CD14-positive monocyte (primary cell): ENCODE results near the gene CES2. TPM values are rescaled to one million over a fixed set of nuclear protein-coding genes. Genes with fewer than 3 reads are reported as not detected.
"Not testable (repeated sequence)": the region's sequence is repeated elsewhere in the genome, so short reads cannot be mapped to it uniquely, and the experiment has no call there.

Source experiments
- DNase-seq, 3 donors: peaks; one replicate each; pipeline ENCODE4 v3.0.0-alpha.2; 2011 to 2022
- H2AFZ ChIP-seq: 2 replicates; pipeline ENCODE4 v1.6.0; 2012; ENCODE audit warnings: mild to moderate bottlenecking, low read depth, low read length, inconsistent platforms; ENCODE audit not compliant: insufficient read depth, poor library complexity, severe bottlenecking
- H3K27ac ChIP-seq, 2 donors: 1 replicate in 1 of 2; 2 replicates in 1 of 2; pipeline ENCODE4 v1.5.1; 2012 to 2013; ENCODE audit warnings: low read length in 2 of 2, control low read depth in 1 of 2, inconsistent platforms in 1 of 2, low read depth in 1 of 2, mild to moderate bottlenecking in 1 of 2
- H3K27me3 ChIP-seq, 2 donors: one replicate each; pipeline versions ENCODE4 v1.6.0 to v1.6.1; 2011 to 2013; ENCODE audit warnings: low read length in 2 of 2; ENCODE audit not compliant: control insufficient read depth in 2 of 2, insufficient read depth in 2 of 2
- H3K36me3 ChIP-seq, 2 donors: replicated peaks in 1 of 2; 1 replicate in 1 of 2; 2 replicates in 1 of 2; pipeline versions ENCODE4 v1.5.1 to v1.6.1; 2012 to 2013; ENCODE audit warnings: low read length in 2 of 2, control low read depth in 1 of 2, inconsistent platforms in 1 of 2, mild to moderate bottlenecking in 1 of 2; ENCODE audit not compliant: insufficient read depth in 2 of 2, control insufficient read depth in 1 of 2
- H3K4me1 ChIP-seq, 2 donors: 1 replicate in 1 of 2; 2 replicates in 1 of 2; pipeline versions ENCODE4 v1.5.1 to v1.6.1; 2012 to 2013; ENCODE audit warnings: low read length in 2 of 2, control low read depth in 1 of 2, inconsistent platforms in 1 of 2, mild to moderate bottlenecking in 1 of 2, moderate library complexity in 1 of 2; ENCODE audit not compliant: insufficient read depth in 2 of 2, control insufficient read depth in 1 of 2
- H3K4me2 ChIP-seq: replicated peaks from 2 replicates; pipeline ENCODE3; 2012; ENCODE audit warnings: low read length, moderate library complexity, mild to moderate bottlenecking; ENCODE audit not compliant: poor library complexity, severe bottlenecking; ENCODE audit errors: extremely low read depth
- H3K4me3 ChIP-seq, 3 experiments: fragments of 200-600 bp in 1 of 3; sonication (generic) in 1 of 3; replicated peaks in 1 of 3; 1 replicate in 2 of 3; 2 replicates in 1 of 3; pipeline ENCODE4 v1.5.1; 2011 to 2013; ENCODE audit warnings: low read length in 3 of 3, mild to moderate bottlenecking in 3 of 3, control low read depth in 2 of 3, low read depth in 2 of 3, inconsistent platforms in 1 of 3, moderate library complexity in 1 of 3
- H3K79me2 ChIP-seq: 2 replicates; pipeline ENCODE4 v1.6.0; 2012; ENCODE audit warnings: mild to moderate bottlenecking, control low read depth, inconsistent platforms, low read length, moderate library complexity; ENCODE audit not compliant: insufficient read depth
- H3K9ac ChIP-seq: 2 replicates; pipeline ENCODE4 v1.6.0; 2017; ENCODE audit warnings: low read length, mild to moderate bottlenecking; ENCODE audit not compliant: insufficient read depth, poor library complexity, severe bottlenecking
- H3K9me3 ChIP-seq, 2 donors: replicated peaks in 1 of 2; 1 replicate in 1 of 2; 2 replicates in 1 of 2; pipeline versions ENCODE4 v1.5.1 to v1.6.1; 2012 to 2013; ENCODE audit warnings: low read length in 2 of 2, control low read depth in 1 of 2; ENCODE audit not compliant: control insufficient read depth in 1 of 2, insufficient read depth in 1 of 2
- H4K20me1 ChIP-seq: 2 replicates; pipeline ENCODE4 v1.6.0; 2012; ENCODE audit warnings: mild to moderate bottlenecking, low read length, control low read depth, moderate library complexity; ENCODE audit not compliant: insufficient read depth
- H3K27ac Mint-ChIP-seq, 7 donors: one replicate each; pipeline ENCODE4 v1.8.0; 2020; ENCODE audit warnings: mild to moderate bottlenecking in 7 of 7, mixed read lengths in 7 of 7, moderate library complexity in 6 of 7, inconsistent platforms in 2 of 7
- H3K27me3 Mint-ChIP-seq, 3 donors: one replicate each; pipeline ENCODE4 v1.8.0; 2021 to 2022; ENCODE audit warnings: low read depth in 3 of 3, mild to moderate bottlenecking in 3 of 3, mixed read lengths in 3 of 3, moderate library complexity in 3 of 3, inconsistent platforms in 1 of 3
- H3K36me3 Mint-ChIP-seq, 2 donors: one replicate each; pipeline ENCODE4 v1.8.0; 2020; ENCODE audit warnings: mixed read lengths in 2 of 2, inconsistent platforms in 1 of 2, mild to moderate bottlenecking in 1 of 2
- H3K4me1 Mint-ChIP-seq: one replicate; pipeline ENCODE4 v1.8.0; 2020; ENCODE audit warnings: mild to moderate bottlenecking, mixed read lengths
- H3K4me3 Mint-ChIP-seq, 2 donors: one replicate each; pipeline ENCODE4 v1.8.0; 2020; ENCODE audit warnings: mild to moderate bottlenecking in 2 of 2, mixed read lengths in 2 of 2, moderate library complexity in 1 of 2
- H3K9me3 Mint-ChIP-seq, 7 donors: one replicate each; pipeline ENCODE4 v1.8.0; 2020 to 2022; ENCODE audit warnings: mixed read lengths in 7 of 7, mild to moderate bottlenecking in 6 of 7, moderate library complexity in 6 of 7, inconsistent platforms in 2 of 7
- WGBS: methylation state at CpG from one replicate; pipeline ENCODE4 v1.1.5; 2013; ENCODE audit warnings: missing lambda C conversion rate; ENCODE audit not compliant: insufficient coverage; 5-methylcytosine and 5-hydroxymethylcytosine counted together
- intact Hi-C, 2 donors: fragments of 100-400 bp; cut with micrococcal nuclease; formaldehyde crosslinking; loops; one replicate each; pipeline versions ENCODE4 v1.15.0 to v1.15.1; 2023
- polyA plus RNA-seq, 3 donors: library from polyadenylated mRNA; depleted of rRNA in 1 of 3; unstranded in 2 of 3; stranded (reverse) in 1 of 3; fragments of 300-500 nt in 2 of 3; fragments of >200 nt in 1 of 3; fragmentation: Illumina TruSeq in 2 of 3; gene quantifications; 1 replicate in 2 of 3; 2 replicates in 1 of 3; pipeline ENCODE4 v1.2.3, GENCODE V29; 2012 to 2021
- TF ChIP-seq, protein P1 (sequence below): fragments of 200-600 bp; IDR thresholded peaks from one replicate; pipeline ENCODE4 v1.8.0; 2022; ENCODE audit warnings: antibody characterized with exemption, mild to moderate bottlenecking

CES2 gene
- polyA plus RNA-seq, 3 donors = 14.0 to 29.0 (median 23.2) TPM

DNA sequence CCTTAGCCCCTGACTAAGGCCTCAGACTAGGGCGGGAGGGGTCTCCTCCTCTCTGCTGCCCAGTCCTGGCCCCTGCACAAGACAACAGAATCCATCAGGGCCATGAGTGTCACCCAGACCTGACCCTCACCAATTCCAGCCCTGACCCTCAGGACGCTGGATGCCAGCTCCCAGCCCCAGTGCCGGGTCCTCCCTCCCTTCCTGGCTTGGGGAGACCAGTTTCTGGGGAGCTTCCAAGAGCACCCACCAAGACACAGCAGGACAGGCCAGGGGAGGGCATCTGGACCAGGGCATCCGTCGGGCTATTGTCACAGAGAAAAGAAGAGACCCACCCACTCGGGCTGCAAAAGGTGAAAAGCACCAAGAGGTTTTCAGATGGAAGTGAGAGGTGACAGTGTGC lies 38.4 kb downstream of the CES2 start:
- peaks cover 7% of the 10 kb centered on the region for H3K4me1 Mint-ChIP-seq
- H3K9me3 ChIP-seq = no peaks in the 10 kb centered on the region
- intact Hi-C loops = no loop called here
- no peak overlapping the region for H3K4me3 Mint-ChIP-seq
- DNase-seq = no peak
- no peaks in the 10 kb centered on the region for H3K36me3 ChIP-seq
- H3K27me3 ChIP-seq = peaks cover 0 to 6% of the 10 kb centered on the region in 2 donors
- no peak overlapping the region for H3K4me3 ChIP-seq
- WGBS = 88% methylated on average over 4 of the region's 6 CpGs
- no peaks in the 10 kb centered on the region for H4K20me1 ChIP-seq
- H3K27ac ChIP-seq = no peak overlapping the region
- no peak overlapping the region for H2AFZ ChIP-seq
- TF ChIP-seq, protein P1, sequence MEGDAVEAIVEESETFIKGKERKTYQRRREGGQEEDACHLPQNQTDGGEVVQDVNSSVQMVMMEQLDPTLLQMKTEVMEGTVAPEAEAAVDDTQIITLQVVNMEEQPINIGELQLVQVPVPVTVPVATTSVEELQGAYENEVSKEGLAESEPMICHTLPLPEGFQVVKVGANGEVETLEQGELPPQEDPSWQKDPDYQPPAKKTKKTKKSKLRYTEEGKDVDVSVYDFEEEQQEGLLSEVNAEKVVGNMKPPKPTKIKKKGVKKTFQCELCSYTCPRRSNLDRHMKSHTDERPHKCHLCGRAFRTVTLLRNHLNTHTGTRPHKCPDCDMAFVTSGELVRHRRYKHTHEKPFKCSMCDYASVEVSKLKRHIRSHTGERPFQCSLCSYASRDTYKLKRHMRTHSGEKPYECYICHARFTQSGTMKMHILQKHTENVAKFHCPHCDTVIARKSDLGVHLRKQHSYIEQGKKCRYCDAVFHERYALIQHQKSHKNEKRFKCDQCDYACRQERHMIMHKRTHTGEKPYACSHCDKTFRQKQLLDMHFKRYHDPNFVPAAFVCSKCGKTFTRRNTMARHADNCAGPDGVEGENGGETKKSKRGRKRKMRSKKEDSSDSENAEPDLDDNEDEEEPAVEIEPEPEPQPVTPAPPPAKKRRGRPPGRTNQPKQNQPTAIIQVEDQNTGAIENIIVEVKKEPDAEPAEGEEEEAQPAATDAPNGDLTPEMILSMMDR = no peak
- peaks cover 15 to 25% (median 16%) of the 10 kb centered on the region in 3 donors for H3K27me3 Mint-ChIP-seq
- H3K4me1 ChIP-seq = no peaks in the 10 kb centered on the region
- H3K9me3 Mint-ChIP-seq = no peaks in the 10 kb centered on the region
- H3K36me3 Mint-ChIP-seq = no peaks in the 10 kb centered on the region
- H3K27ac Mint-ChIP-seq = no peak overlapping the region
- H3K4me2 ChIP-seq = no peak overlapping the region
- no peak overlapping the region for H3K9ac ChIP-seq
- no peaks in the 10 kb centered on the region for H3K79me2 ChIP-seq

DNA sequence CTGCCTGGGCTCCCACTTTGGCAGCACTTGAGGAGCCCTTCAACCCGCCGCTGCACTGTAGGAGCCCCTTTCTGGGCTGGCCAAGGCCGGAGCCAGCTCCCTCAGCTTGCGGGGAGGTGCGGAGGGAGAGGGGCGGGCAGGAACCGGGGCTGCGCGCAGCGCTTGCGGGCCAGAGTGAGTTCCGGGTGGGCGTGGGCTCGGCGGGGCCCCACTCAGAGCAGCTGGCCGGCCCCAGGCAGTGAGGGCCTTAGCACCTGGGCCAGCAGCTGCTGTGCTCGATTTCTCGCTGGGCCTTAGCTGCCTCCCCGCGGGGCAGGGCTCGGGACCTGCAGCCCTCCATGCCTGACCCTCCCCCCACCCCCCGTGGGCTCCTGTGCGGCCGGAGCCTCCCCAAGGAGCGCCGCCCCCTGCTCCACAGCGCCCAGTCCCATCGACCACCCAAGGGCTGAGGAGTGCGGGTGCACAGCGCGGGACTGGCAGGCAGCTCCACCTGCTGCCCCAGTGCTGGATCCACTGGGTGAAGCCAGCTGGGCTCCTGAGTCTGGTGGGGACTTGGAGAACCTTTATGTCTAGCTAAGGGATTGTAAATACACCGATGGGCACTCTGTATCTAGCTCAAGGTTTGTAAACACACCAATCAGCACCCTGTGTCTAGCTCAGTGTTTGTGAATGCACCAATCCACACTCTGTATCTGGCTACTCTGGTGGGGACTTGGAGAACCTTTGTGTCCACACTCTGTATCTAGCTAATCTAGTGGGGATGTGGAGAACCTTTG lies 39.0 kb downstream of the CES2 start:
- H3K79me2 ChIP-seq, H3K4me1 Mint-ChIP-seq, H3K4me1 ChIP-seq, intact Hi-C loops, H3K36me3 Mint-ChIP-seq, H3K4me3 Mint-ChIP-seq, H3K36me3 ChIP-seq, H3K27ac ChIP-seq, H3K9me3 ChIP-seq, DNase-seq, H3K9ac ChIP-seq, H3K4me3 ChIP-seq, H3K27ac Mint-ChIP-seq, H3K4me2 ChIP-seq, H4K20me1 ChIP-seq, H3K27me3 ChIP-seq, H3K9me3 Mint-ChIP-seq, H2AFZ ChIP-seq: not testable (repeated sequence)
- 92% methylated on average over 18 of the region's 32 CpGs for WGBS
- H3K27me3 Mint-ChIP-seq = peaks cover 15 to 29% (median 16%) of the 10 kb centered on the region in 3 donors

DNA sequence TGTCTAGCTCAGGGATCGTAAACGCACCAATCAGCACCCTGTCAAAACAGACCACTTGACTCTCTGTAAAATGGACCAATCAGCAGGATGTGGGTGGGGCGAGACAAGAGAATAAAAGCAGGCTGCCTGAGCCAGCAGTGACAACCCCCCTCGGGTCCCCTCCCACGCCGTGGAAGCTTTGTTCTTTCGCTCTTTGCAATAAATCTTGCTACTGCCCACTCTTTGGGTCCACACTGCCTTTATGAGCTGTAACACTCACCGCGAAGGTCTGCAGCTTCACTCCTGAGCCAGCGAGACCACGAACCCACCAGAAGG lies 39.6 kb downstream of the CES2 start:
- H3K4me2 ChIP-seq, H3K36me3 Mint-ChIP-seq, H3K4me1 ChIP-seq, H3K4me3 ChIP-seq, DNase-seq, H2AFZ ChIP-seq, H4K20me1 ChIP-seq, H3K9me3 Mint-ChIP-seq, H3K27ac ChIP-seq, H3K9ac ChIP-seq, H3K36me3 ChIP-seq, H3K9me3 ChIP-seq, H3K4me1 Mint-ChIP-seq, H3K27ac Mint-ChIP-seq, H3K27me3 ChIP-seq, intact Hi-C loops, H3K79me2 ChIP-seq: not testable (repeated sequence)
- WGBS = 25% methylated on average over 7 of the region's 11 CpGs
- H3K4me3 Mint-ChIP-seq = peak overlapping the region in 1 of 2 donors; percentile 75
- H3K27me3 Mint-ChIP-seq = peaks cover 14 to 30% (median 16%) of the 10 kb centered on the region in 3 donors
